Right lobe of liver (tissue), 4 donors: ENCODE data around the gene POMC.

Experiments
- CTCF ChIP-seq, 4 donors: fragments of 200-600 bp in 3 of 4; fragments of 450-650 bp in 1 of 4; IDR thresholded peaks; one replicate each; pipeline versions ENCODE4 v1.5.1 to v1.8.0; 2016 to 2022; ENCODE audit warnings: antibody characterized with exemption in 4 of 4, mild to moderate bottlenecking in 2 of 4
- POLR2A ChIP-seq: fragments of 450-650 bp; IDR thresholded peaks from one replicate; pipeline ENCODE4 v1.6.1; 2017; ENCODE audit warnings: antibody characterized with exemption, mild to moderate bottlenecking
- donor health status: DM: no; HTN: no; CAD: no.
- donor health status: DM: no; HTN: no; CAD: no.
- donor health status: DM: no; HTN: yes; CAD: no.

DNA sequence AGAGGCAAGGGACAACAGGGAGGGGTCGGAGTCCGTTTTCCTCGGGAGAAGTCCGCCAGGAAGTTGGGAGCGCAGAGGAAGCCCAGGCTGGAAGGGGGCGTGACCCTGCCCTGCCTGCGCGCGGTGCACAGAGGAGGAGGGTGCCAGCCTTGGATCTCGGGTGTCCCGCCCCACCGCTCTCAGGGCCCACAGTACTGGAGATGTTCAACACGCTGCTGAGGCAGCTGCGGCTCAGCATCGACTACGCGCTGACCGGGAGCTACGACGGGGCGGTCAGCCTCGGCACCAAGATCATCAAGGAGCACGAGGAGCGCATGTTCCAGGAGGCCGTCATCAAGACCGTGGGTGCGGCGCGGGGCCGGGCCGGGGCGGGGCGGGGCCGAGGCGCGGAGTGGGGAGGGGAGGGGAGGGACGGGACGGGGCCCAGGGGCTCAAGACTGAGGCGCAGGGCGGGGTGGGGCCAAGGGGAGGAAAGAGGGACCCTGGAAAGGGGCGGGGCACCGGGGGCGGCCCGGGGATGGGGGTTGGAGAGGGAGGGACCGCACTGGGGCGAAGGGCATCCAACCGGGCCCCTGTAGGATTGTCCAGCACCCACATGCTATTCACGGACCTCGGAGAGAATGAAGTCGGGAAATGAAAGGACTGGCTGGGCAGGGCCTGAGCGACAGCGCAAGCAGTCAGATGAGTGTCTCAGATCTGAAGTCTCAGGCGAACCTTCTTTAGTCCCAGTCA is 36.6 kb downstream of the POMC start:
- TF ChIP-seq CTCF (IDR thresholded peaks at IDR 0.05) (no peak), POLR2A (no peak)
